Measurements from ENCODE around the gene TOM1L2.
"Not testable (repeated sequence)": the region's sequence is repeated elsewhere in the genome, so short reads cannot be mapped to it uniquely, and the experiment has no call there.

The TOM1L2 gene

DNA sequence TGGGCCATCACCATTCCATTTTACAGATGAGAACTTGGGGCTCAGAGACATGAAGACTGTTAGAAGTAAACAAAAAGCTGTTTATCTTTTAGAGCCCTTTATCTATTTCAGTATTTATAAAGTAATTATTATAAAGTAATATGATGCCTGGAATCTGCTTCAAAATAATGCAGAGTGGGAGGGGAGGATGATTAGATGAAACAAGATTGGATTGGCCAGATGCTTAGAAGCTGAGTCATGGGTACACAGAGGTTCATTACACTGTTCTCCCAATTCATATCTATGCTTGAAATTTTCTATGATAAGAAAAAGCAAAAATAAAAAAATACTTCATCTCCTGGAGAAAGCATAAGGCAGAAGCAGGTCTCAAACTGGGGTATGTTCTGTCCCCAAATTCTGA, 29.4 kb downstream of the TOM1L2 start:
- H3K36me3 ChIP-seq, result peaks cover 3% of the 10 kb centered on the region
- TF ChIP-seq, protein P1, sequence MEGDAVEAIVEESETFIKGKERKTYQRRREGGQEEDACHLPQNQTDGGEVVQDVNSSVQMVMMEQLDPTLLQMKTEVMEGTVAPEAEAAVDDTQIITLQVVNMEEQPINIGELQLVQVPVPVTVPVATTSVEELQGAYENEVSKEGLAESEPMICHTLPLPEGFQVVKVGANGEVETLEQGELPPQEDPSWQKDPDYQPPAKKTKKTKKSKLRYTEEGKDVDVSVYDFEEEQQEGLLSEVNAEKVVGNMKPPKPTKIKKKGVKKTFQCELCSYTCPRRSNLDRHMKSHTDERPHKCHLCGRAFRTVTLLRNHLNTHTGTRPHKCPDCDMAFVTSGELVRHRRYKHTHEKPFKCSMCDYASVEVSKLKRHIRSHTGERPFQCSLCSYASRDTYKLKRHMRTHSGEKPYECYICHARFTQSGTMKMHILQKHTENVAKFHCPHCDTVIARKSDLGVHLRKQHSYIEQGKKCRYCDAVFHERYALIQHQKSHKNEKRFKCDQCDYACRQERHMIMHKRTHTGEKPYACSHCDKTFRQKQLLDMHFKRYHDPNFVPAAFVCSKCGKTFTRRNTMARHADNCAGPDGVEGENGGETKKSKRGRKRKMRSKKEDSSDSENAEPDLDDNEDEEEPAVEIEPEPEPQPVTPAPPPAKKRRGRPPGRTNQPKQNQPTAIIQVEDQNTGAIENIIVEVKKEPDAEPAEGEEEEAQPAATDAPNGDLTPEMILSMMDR (IDR thresholded peaks at IDR 0.05), result no peak
- no peaks in the 10 kb centered on the region for H3K27me3 ChIP-seq
- no peak overlapping the region for H3K4me3 ChIP-seq (ENCODE audit: low read depth in 1 of 2, low read length in 1 of 2)
- no peak overlapping the region for H3K27ac ChIP-seq
- no peaks in the 10 kb centered on the region for H3K4me1 ChIP-seq (ENCODE audit: control insufficient read depth in 1 of 2, insufficient read depth in 1 of 2, low read depth in 1 of 2, low read length in 1 of 2)
- H3K9me3 ChIP-seq, result no peaks in the 10 kb centered on the region

DNA sequence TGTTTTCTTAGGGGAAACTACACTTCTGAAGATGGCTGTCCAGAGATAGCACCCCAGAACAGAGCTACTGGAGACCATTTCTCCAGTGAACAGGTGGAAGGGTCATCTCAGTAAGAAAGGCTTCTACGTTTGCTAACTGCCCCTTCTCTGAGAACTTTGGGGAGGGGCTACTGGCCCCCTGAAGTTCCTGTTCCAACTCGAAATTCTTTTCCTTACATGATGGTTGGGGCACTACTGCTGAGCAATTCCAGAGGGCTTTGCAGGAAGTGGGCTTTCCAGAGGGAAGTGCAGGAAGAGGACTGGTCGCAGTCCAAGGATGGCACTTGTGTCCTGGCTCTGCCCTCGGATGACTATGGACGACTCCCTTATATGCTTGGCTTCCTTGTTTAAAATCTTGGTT, 31.2 kb downstream of the TOM1L2 start:
- TF ChIP-seq, protein P1 (IDR thresholded peaks at IDR 0.05), result no peak
- no peaks in the 10 kb centered on the region for H3K27me3 ChIP-seq
- no peaks in the 10 kb centered on the region for H3K9me3 ChIP-seq
- H3K36me3 ChIP-seq, result peaks cover 3% of the 10 kb centered on the region
- H3K27ac ChIP-seq, result no peak overlapping the region
- H3K4me3 ChIP-seq (ENCODE audit: low read depth in 1 of 2, low read length in 1 of 2), result no peak overlapping the region
- H3K4me1 ChIP-seq (ENCODE audit: control insufficient read depth in 1 of 2, insufficient read depth in 1 of 2, low read depth in 1 of 2, low read length in 1 of 2), result peaks cover 0 to under 1% of the 10 kb centered on the region in 2 experiments

DNA sequence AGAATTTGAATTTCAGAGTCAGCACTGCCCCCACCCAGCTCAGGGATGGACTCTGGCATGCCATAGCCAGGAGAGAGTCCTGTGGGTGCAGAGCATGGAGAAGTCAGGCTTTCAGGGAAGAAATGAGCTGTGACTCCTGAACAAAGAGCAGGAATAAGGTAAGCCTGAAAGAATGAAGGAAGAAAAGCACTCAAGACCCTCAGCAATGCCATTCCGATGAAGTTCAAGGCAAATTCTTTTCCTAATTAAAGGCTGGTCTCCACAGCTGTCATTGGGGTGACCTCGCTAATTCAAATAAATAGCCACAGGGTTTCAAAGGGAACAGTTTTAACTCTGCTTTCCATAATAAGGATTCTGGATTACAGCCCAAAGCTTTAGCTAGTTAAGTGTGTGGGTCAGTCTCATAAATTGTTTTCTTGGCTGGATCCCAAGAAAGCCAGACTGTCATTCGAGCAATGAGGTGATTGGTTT, 31.7 kb downstream of the TOM1L2 start:
- Histone ChIP-seq H3K4me1 (ENCODE audit: control insufficient read depth in 1 of 2, insufficient read depth in 1 of 2, low read depth in 1 of 2, low read length in 1 of 2) (peaks cover 0 to 6% of the 10 kb centered on the region in 2 experiments), H3K9me3 (no peaks in the 10 kb centered on the region), H3K36me3 (peaks cover 3% of the 10 kb centered on the region), H3K27me3 (no peaks in the 10 kb centered on the region), H3K27ac (no peak overlapping the region), H3K4me3 (ENCODE audit: low read depth in 1 of 2, low read length in 1 of 2) (no peak overlapping the region)
- TF ChIP-seq, protein P1 (IDR thresholded peaks at IDR 0.05), result no peak

DNA sequence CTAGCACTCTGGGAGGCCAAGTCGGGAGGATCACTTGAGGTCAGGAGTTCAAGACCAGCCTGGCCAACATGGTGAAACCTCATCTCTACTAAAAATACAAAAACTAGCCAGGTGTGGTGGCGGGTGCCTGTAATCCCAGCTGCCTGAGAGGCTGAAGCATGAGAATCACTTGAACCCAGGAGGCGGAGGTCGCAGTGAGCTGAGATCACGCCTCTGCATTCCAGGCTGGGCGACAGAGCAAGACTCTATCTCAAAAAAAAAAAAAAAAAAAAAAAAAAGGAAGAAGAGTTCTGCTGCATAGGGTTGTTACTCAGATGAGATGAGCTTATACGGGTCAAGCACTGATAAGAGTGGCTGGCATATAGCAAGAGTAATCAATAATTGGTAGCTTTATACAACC, 32.3 kb downstream of the TOM1L2 start:
- H3K4me1 ChIP-seq (ENCODE audit: control insufficient read depth in 1 of 2, insufficient read depth in 1 of 2, low read depth in 1 of 2, low read length in 1 of 2), result peaks cover 0 to 11% of the 10 kb centered on the region in 2 experiments
- H3K27me3 ChIP-seq; H3K9me3 ChIP-seq; H3K27ac ChIP-seq; H3K4me3 ChIP-seq (ENCODE audit: low read depth in 1 of 2, low read length in 1 of 2); H3K36me3 ChIP-seq: not testable (repeated sequence)

DNA sequence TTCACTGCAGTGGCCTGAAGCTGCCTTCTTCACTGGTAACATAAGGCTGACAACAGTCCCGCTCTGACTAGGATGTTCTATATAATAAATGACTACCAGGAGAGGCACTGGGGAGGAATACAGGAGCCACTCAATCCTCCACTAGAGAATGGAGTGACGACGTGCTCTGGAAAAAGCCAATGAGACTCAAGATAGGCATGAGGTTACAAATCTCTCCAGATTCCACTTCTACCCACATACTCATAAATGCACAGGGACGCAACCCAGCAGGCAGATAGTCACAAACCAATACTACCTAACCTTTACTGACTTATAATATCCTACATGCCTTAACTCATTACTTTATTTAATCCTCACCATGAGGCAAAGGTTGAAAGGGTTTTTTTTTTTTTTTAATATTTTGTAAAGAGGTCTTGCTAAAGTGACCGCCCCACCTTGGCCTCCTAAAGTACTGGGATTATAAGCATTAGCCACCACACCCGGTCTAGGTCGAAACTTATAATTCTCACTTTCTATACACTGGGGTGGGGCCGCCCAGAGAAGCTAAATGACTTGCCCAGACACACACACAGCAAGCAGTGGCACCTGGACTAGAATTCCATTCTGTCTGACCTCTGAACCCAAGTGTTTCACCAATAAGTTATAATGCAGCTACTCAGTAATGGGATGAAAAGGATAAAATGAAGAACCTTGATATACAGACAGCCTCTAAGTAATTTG, 33.7 kb downstream of the TOM1L2 start:
- Histone ChIP-seq H3K27me3 (no peaks in the 10 kb centered on the region), H3K4me1 (ENCODE audit: control insufficient read depth in 1 of 2, insufficient read depth in 1 of 2, low read depth in 1 of 2, low read length in 1 of 2) (peaks cover 0 to 13% of the 10 kb centered on the region in 2 experiments)

DNA sequence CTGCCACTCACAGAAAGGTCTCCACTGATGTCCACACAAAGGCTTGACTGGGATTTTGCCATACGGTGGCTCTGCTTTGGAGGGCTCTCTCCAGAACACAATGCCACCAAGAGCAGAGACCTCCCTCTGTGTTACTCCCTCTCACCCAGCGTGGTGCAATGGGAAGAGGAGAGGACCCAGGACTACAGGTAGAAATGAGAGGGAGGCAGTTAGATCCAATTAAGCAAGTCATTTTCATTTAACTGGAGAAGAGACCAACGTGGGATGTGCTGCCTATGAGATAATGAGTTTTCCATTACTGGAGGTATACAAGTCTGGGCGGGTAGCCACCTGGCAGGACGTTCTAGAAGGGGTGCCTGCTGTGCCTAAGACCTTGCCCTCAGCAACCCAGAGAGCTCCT, 34.2 kb downstream of the TOM1L2 start:
- H3K27ac ChIP-seq, result no peak overlapping the region
- no peak overlapping the region for H3K4me3 ChIP-seq (ENCODE audit: low read depth in 1 of 2, low read length in 1 of 2)
- peaks cover 0 to 13% of the 10 kb centered on the region in 2 experiments for H3K4me1 ChIP-seq (ENCODE audit: control insufficient read depth in 1 of 2, insufficient read depth in 1 of 2, low read depth in 1 of 2, low read length in 1 of 2)
- no peaks in the 10 kb centered on the region for H3K9me3 ChIP-seq
- H3K36me3 ChIP-seq, result no peaks in the 10 kb centered on the region
- no peaks in the 10 kb centered on the region for H3K27me3 ChIP-seq
- TF ChIP-seq, protein P1 (IDR thresholded peaks at IDR 0.05), result no peak

More for the DNA sequence above, 33.7 kb downstream of the TOM1L2 start:
- H3K9me3 ChIP-seq, result no peaks in the 10 kb centered on the region
- H3K4me3 ChIP-seq (ENCODE audit: low read depth in 1 of 2, low read length in 1 of 2), result no peak overlapping the region
- TF ChIP-seq, protein P1 (IDR thresholded peaks at IDR 0.05), result no peak
- no peaks in the 10 kb centered on the region for H3K36me3 ChIP-seq
- H3K27ac ChIP-seq, result no peak overlapping the region
